Measurements from ENCODE around the gene BTNL8.

GRCh38 chr5:180898621-180899246 is at the start of gene BTNL8:
- TF ChIP-seq CTCF (IDR thresholded peaks at IDR 0.05) (no peak), NFE2L2 (conservative IDR thresholded peaks at IDR 0.05; ENCODE audit: low read length) (no peak), POLR2A (IDR thresholded peaks at IDR 0.05; ENCODE audit: low read length) (no peak), MYC (IDR thresholded peaks at IDR 0.05; ENCODE audit: borderline replicate concordance, low read length) (no peak)
